ENCODE data around the gene PAQR5. TPM values are rescaled to one million over a fixed set of nuclear protein-coding genes. Genes with fewer than 3 reads are reported as not detected.

PAQR5 gene
- total and polyA plus RNA-seq, 7 donors: 0.08 to 0.39 (median 0.17) TPM; not detected in 1

GRCh38 chr15:69367236-69367635, 68.5 kb downstream of the PAQR5 start:
- no peak overlapping the region for H3K4me3 ChIP-seq
- H3K27me3 ChIP-seq (ENCODE audit: insufficient read depth in 3 of 3, low read length in 2 of 3): no peaks in the 10 kb centered on the region
- no peaks in the 10 kb centered on the region for H3K36me3 ChIP-seq (ENCODE audit: insufficient read depth in 1 of 2, low read depth in 1 of 2)
- TF ChIP-seq CTCF (IDR thresholded peaks at IDR 0.05): no peak
- H3K4me1 ChIP-seq: no peaks in the 10 kb centered on the region
- ATAC-seq (no peak), DNase-seq (no peak)
- 75 to 81% (median 80%) methylated on average over 3 of the region's 3 CpGs for WGBS, 3 donors
- intact Hi-C loops (cut with DNase I): no loop called here
- no peaks in the 10 kb centered on the region for H3K9me3 ChIP-seq
- no peak overlapping the region for H3K27ac ChIP-seq

- intact Hi-C loops (cut with DNase I): no loop called here
- Histone ChIP-seq H3K27me3 (ENCODE audit: insufficient read depth in 3 of 3, low read length in 2 of 3) (no peaks in the 10 kb centered on the region), H3K4me1 (no peaks in the 10 kb centered on the region), H3K27ac (no peak overlapping the region), H3K4me3 (no peak overlapping the region), H3K9me3 (peaks cover 3% of the 10 kb centered on the region), H3K36me3 (ENCODE audit: insufficient read depth in 1 of 2, low read depth in 1 of 2) (no peaks in the 10 kb centered on the region)
- WGBS, 3 donors: 79 to 84% (median 79%) methylated on average over 2 of the region's 2 CpGs
- DNase-seq: no peak
- TF ChIP-seq CTCF (IDR thresholded peaks at IDR 0.05): no peak
- no peak for ATAC-seq
Observed at GRCh38 chr15:69369631-69370030, 70.9 kb downstream of the PAQR5 start.

DNA sequence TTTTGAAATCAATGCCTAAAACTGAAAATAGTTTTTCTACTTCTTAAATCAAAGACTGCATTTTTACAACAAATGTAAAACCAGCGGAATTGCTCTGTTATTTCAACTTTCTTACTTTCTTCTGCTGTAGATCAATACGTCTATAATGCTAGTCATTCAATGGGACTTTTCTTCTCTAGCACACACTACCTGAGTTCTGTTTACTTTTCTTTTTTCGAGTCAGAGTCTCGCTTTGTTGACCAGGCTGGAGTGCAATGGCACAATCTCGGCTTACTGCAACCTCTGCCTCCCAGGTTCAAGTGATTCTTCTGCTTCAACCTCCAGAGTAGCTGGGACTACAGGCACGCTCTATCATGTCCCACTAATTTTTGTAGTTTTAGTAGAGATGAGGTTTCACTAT, 74.7 kb downstream of the PAQR5 start:
- TF ChIP-seq CTCF (IDR thresholded peaks at IDR 0.05): no peak
- Histone ChIP-seq H3K27me3 (ENCODE audit: insufficient read depth in 3 of 3, low read length in 2 of 3) (no peaks in the 10 kb centered on the region), H3K4me3 (no peak overlapping the region), H3K36me3 (ENCODE audit: insufficient read depth in 1 of 2, low read depth in 1 of 2) (no peaks in the 10 kb centered on the region), H3K27ac (no peak overlapping the region), H3K4me1 (no peaks in the 10 kb centered on the region), H3K9me3 (peaks cover 3% of the 10 kb centered on the region)
- DNase-seq: no peak
- ATAC-seq: no peak
- intact Hi-C loops (cut with DNase I): no loop called here
- WGBS, 3 donors: 92 to 95% (median 93%) methylated on average over 6 of the region's 6 CpGs

- ATAC-seq: no peak
- TF ChIP-seq CTCF (IDR thresholded peaks at IDR 0.05): no peak
- H3K27me3 ChIP-seq (ENCODE audit: insufficient read depth in 3 of 3, low read length in 2 of 3): no peaks in the 10 kb centered on the region
- WGBS, 3 donors: 81 to 83% (median 83%) methylated on average over 8 of the region's 8 CpGs
- no peaks in the 10 kb centered on the region for H3K4me1 ChIP-seq
- intact Hi-C loops (cut with DNase I): no loop called here
- peaks cover 3% of the 10 kb centered on the region for H3K9me3 ChIP-seq
- H3K36me3 ChIP-seq (ENCODE audit: insufficient read depth in 1 of 2, low read depth in 1 of 2): no peaks in the 10 kb centered on the region
- DNase-seq: no peak
- H3K4me3 ChIP-seq: no peak overlapping the region
- no peak overlapping the region for H3K27ac ChIP-seq
Observed at GRCh38 chr15:69375151-69375790, 76.6 kb downstream of the PAQR5 start.
